GM19328 (cell line): ENCODE data around the gene TRIM75.
"Not testable (repeated sequence)": the region's sequence is repeated elsewhere in the genome, so short reads cannot be mapped to it uniquely, and the experiment has no call there.

Experiments
- ATAC-seq: cut with Tn5 transposase; IDR thresholded peaks from one replicate; pipeline ENCODE4 v1.9.1; 2021; ENCODE audit warnings: mild to moderate bottlenecking, moderate library complexity; ENCODE audit not compliant: unreplicated experiment

TRIM75 gene

GRCh38 chr4:165073346-165073745, 19.7 kb downstream of the TRIM75 start:
- ATAC-seq, result not testable (repeated sequence)

GRCh38 chr4:165077034-165077578, 23.4 kb downstream of the TRIM75 start:
- ATAC-seq, result no peak

- no peak for ATAC-seq
Measured at GRCh38 chr4:165079476-165079875, 25.8 kb downstream of the TRIM75 start.

- not testable (repeated sequence) for ATAC-seq
Measured at GRCh38 chr4:165084787-165085186, 31.1 kb downstream of the TRIM75 start.

- no peak for ATAC-seq
Measured at GRCh38 chr4:165085946-165086345, 32.3 kb downstream of the TRIM75 start.

GRCh38 chr4:165088366-165088765, 34.7 kb downstream of the TRIM75 start:
- no peak for ATAC-seq

- not testable (repeated sequence) for ATAC-seq
Measured at GRCh38 chr4:165092187-165092586, 38.5 kb downstream of the TRIM75 start.

GRCh38 chr4:165094873-165095272, 41.2 kb downstream of the TRIM75 start:
- no peak for ATAC-seq

- ATAC-seq, result no peak
Measured at GRCh38 chr4:165095291-165095690, 41.6 kb downstream of the TRIM75 start.

GRCh38 chr4:165096776-165097175, 43.1 kb downstream of the TRIM75 start:
- ATAC-seq, result no peak

- no peak for ATAC-seq
Measured at GRCh38 chr4:165101641-165102040, 48.0 kb downstream of the TRIM75 start.

GRCh38 chr4:165106518-165106917, 52.9 kb downstream of the TRIM75 start:
- ATAC-seq, result no peak
